CD14-positive monocyte (primary cell): ENCODE measurements around the gene GARIN3. TPM values are rescaled to one million over a fixed set of nuclear protein-coding genes. Genes with fewer than 3 reads are reported as not detected.

Source experiments
- DNase-seq, 3 donors: peaks; one replicate each; pipeline ENCODE4 v3.0.0-alpha.2; 2011 to 2022
- H2AFZ ChIP-seq: 2 replicates; pipeline ENCODE4 v1.6.0; 2012; ENCODE audit warnings: mild to moderate bottlenecking, low read depth, low read length, inconsistent platforms; ENCODE audit not compliant: insufficient read depth, poor library complexity, severe bottlenecking
- H3K27ac ChIP-seq, 2 donors: 1 replicate in 1 of 2; 2 replicates in 1 of 2; pipeline ENCODE4 v1.5.1; 2012 to 2013; ENCODE audit warnings: low read length in 2 of 2, control low read depth in 1 of 2, inconsistent platforms in 1 of 2, low read depth in 1 of 2, mild to moderate bottlenecking in 1 of 2
- H3K27me3 ChIP-seq, 2 donors: one replicate each; pipeline versions ENCODE4 v1.6.0 to v1.6.1; 2011 to 2013; ENCODE audit warnings: low read length in 2 of 2; ENCODE audit not compliant: control insufficient read depth in 2 of 2, insufficient read depth in 2 of 2
- H3K36me3 ChIP-seq, 2 donors: replicated peaks in 1 of 2; 1 replicate in 1 of 2; 2 replicates in 1 of 2; pipeline versions ENCODE4 v1.5.1 to v1.6.1; 2012 to 2013; ENCODE audit warnings: low read length in 2 of 2, control low read depth in 1 of 2, inconsistent platforms in 1 of 2, mild to moderate bottlenecking in 1 of 2; ENCODE audit not compliant: insufficient read depth in 2 of 2, control insufficient read depth in 1 of 2
- H3K4me1 ChIP-seq, 2 donors: 1 replicate in 1 of 2; 2 replicates in 1 of 2; pipeline versions ENCODE4 v1.5.1 to v1.6.1; 2012 to 2013; ENCODE audit warnings: low read length in 2 of 2, control low read depth in 1 of 2, inconsistent platforms in 1 of 2, mild to moderate bottlenecking in 1 of 2, moderate library complexity in 1 of 2; ENCODE audit not compliant: insufficient read depth in 2 of 2, control insufficient read depth in 1 of 2
- H3K4me2 ChIP-seq: replicated peaks from 2 replicates; pipeline ENCODE3; 2012; ENCODE audit warnings: low read length, moderate library complexity, mild to moderate bottlenecking; ENCODE audit not compliant: poor library complexity, severe bottlenecking; ENCODE audit errors: extremely low read depth
- H3K4me3 ChIP-seq, 3 experiments: fragments of 200-600 bp in 1 of 3; sonication (generic) in 1 of 3; replicated peaks in 1 of 3; 1 replicate in 2 of 3; 2 replicates in 1 of 3; pipeline ENCODE4 v1.5.1; 2011 to 2013; ENCODE audit warnings: low read length in 3 of 3, mild to moderate bottlenecking in 3 of 3, control low read depth in 2 of 3, low read depth in 2 of 3, inconsistent platforms in 1 of 3, moderate library complexity in 1 of 3
- H3K79me2 ChIP-seq: 2 replicates; pipeline ENCODE4 v1.6.0; 2012; ENCODE audit warnings: mild to moderate bottlenecking, control low read depth, inconsistent platforms, low read length, moderate library complexity; ENCODE audit not compliant: insufficient read depth
- H3K9ac ChIP-seq: 2 replicates; pipeline ENCODE4 v1.6.0; 2017; ENCODE audit warnings: low read length, mild to moderate bottlenecking; ENCODE audit not compliant: insufficient read depth, poor library complexity, severe bottlenecking
- H3K9me3 ChIP-seq, 2 donors: replicated peaks in 1 of 2; 1 replicate in 1 of 2; 2 replicates in 1 of 2; pipeline versions ENCODE4 v1.5.1 to v1.6.1; 2012 to 2013; ENCODE audit warnings: low read length in 2 of 2, control low read depth in 1 of 2; ENCODE audit not compliant: control insufficient read depth in 1 of 2, insufficient read depth in 1 of 2
- H4K20me1 ChIP-seq: 2 replicates; pipeline ENCODE4 v1.6.0; 2012; ENCODE audit warnings: mild to moderate bottlenecking, low read length, control low read depth, moderate library complexity; ENCODE audit not compliant: insufficient read depth
- H3K27ac Mint-ChIP-seq, 7 donors: one replicate each; pipeline ENCODE4 v1.8.0; 2020; ENCODE audit warnings: mild to moderate bottlenecking in 7 of 7, mixed read lengths in 7 of 7, moderate library complexity in 6 of 7, inconsistent platforms in 2 of 7
- H3K27me3 Mint-ChIP-seq, 3 donors: one replicate each; pipeline ENCODE4 v1.8.0; 2021 to 2022; ENCODE audit warnings: low read depth in 3 of 3, mild to moderate bottlenecking in 3 of 3, mixed read lengths in 3 of 3, moderate library complexity in 3 of 3, inconsistent platforms in 1 of 3
- H3K36me3 Mint-ChIP-seq, 2 donors: one replicate each; pipeline ENCODE4 v1.8.0; 2020; ENCODE audit warnings: mixed read lengths in 2 of 2, inconsistent platforms in 1 of 2, mild to moderate bottlenecking in 1 of 2
- H3K4me1 Mint-ChIP-seq: one replicate; pipeline ENCODE4 v1.8.0; 2020; ENCODE audit warnings: mild to moderate bottlenecking, mixed read lengths
- H3K4me3 Mint-ChIP-seq, 2 donors: one replicate each; pipeline ENCODE4 v1.8.0; 2020; ENCODE audit warnings: mild to moderate bottlenecking in 2 of 2, mixed read lengths in 2 of 2, moderate library complexity in 1 of 2
- H3K9me3 Mint-ChIP-seq, 7 donors: one replicate each; pipeline ENCODE4 v1.8.0; 2020 to 2022; ENCODE audit warnings: mixed read lengths in 7 of 7, mild to moderate bottlenecking in 6 of 7, moderate library complexity in 6 of 7, inconsistent platforms in 2 of 7
- WGBS: methylation state at CpG from one replicate; pipeline ENCODE4 v1.1.5; 2013; ENCODE audit warnings: missing lambda C conversion rate; ENCODE audit not compliant: insufficient coverage; 5-methylcytosine and 5-hydroxymethylcytosine counted together
- intact Hi-C, 2 donors: fragments of 100-400 bp; cut with micrococcal nuclease; formaldehyde crosslinking; loops; one replicate each; pipeline versions ENCODE4 v1.15.0 to v1.15.1; 2023
- polyA plus RNA-seq, 3 donors: library from polyadenylated mRNA; depleted of rRNA in 1 of 3; unstranded in 2 of 3; stranded (reverse) in 1 of 3; fragments of 300-500 nt in 2 of 3; fragments of >200 nt in 1 of 3; fragmentation: Illumina TruSeq in 2 of 3; gene quantifications; 1 replicate in 2 of 3; 2 replicates in 1 of 3; pipeline ENCODE4 v1.2.3, GENCODE V29; 2012 to 2021
- TF ChIP-seq, protein P1 (sequence below): fragments of 200-600 bp; IDR thresholded peaks from one replicate; pipeline ENCODE4 v1.8.0; 2022; ENCODE audit warnings: antibody characterized with exemption, mild to moderate bottlenecking

GARIN3 gene
- polyA plus RNA-seq, 3 donors = not detected

DNA sequence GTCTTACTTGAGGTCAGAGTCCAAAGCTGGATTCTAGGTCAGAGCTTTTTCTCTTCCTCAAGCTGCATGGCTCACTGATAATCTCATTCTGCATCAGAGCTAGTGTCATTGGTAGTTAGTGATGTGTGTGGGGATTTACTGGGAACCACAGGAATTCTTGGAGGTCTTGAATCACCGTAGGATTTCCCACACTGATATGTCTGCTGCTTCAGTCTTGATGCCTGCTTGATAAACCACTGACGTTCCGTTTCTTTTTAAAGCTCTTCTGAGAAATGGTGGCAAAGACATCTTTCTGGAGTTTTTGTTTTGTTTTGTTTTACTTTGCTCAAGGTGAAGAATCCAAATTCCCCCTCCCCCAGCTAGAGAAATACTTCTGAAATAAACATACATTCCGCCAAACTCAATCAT is 1.2 kb upstream of the GARIN3 start:
- H3K4me1 Mint-ChIP-seq = no peaks in the 10 kb centered on the region
- Histone ChIP-seq H3K4me2 (no peak overlapping the region), H2AFZ (no peak overlapping the region), H3K4me1 (no peaks in the 10 kb centered on the region), H3K27ac (no peak overlapping the region), H3K36me3 (no peaks in the 10 kb centered on the region), H3K27me3 (no peaks in the 10 kb centered on the region), H3K79me2 (no peaks in the 10 kb centered on the region), H3K9ac (no peak overlapping the region), H3K4me3 (no peak overlapping the region), H4K20me1 (no peaks in the 10 kb centered on the region), H3K9me3 (peaks cover 0 to 3% of the 10 kb centered on the region in 2 donors)
- peaks cover 4 to 10% (median 5%) of the 10 kb centered on the region in 3 donors for H3K27me3 Mint-ChIP-seq
- no peak for DNase-seq
- WGBS = 83% methylated on average over 1 of the region's 4 CpGs
- no peak overlapping the region for H3K4me3 Mint-ChIP-seq
- no peak overlapping the region for H3K27ac Mint-ChIP-seq
- intact Hi-C loops = no loop called here
- TF ChIP-seq, protein P1, sequence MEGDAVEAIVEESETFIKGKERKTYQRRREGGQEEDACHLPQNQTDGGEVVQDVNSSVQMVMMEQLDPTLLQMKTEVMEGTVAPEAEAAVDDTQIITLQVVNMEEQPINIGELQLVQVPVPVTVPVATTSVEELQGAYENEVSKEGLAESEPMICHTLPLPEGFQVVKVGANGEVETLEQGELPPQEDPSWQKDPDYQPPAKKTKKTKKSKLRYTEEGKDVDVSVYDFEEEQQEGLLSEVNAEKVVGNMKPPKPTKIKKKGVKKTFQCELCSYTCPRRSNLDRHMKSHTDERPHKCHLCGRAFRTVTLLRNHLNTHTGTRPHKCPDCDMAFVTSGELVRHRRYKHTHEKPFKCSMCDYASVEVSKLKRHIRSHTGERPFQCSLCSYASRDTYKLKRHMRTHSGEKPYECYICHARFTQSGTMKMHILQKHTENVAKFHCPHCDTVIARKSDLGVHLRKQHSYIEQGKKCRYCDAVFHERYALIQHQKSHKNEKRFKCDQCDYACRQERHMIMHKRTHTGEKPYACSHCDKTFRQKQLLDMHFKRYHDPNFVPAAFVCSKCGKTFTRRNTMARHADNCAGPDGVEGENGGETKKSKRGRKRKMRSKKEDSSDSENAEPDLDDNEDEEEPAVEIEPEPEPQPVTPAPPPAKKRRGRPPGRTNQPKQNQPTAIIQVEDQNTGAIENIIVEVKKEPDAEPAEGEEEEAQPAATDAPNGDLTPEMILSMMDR = no peak
- H3K9me3 Mint-ChIP-seq = peaks cover 3 to 14% (median 6%) of the 10 kb centered on the region in 7 donors
- no peaks in the 10 kb centered on the region for H3K36me3 Mint-ChIP-seq

DNA sequence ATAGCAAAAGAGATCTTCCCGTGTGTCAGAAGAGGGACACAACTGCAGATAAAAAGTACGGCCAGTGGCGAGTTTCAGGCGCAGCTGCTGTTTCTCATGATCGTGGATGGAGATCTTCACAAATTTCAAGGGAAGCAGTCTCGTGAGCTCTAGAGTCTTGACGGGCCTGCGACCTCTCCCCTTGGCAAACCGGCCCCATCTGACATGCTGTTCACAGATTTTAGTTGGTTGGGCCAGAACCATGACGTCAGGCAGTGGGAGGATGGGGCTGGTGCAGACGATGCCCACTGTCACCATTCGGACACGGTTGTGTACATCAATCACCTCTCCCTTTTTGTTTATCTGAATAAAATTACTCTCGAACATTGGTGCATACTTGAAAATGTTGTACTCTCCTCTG is 396 bp downstream of the GARIN3 start:
- Histone ChIP-seq H3K36me3 (no peaks in the 10 kb centered on the region), H3K27me3 (no peaks in the 10 kb centered on the region), H3K4me3 (no peak overlapping the region), H3K4me1 (no peaks in the 10 kb centered on the region), H3K9ac (no peak overlapping the region), H2AFZ (no peak overlapping the region), H3K79me2 (no peaks in the 10 kb centered on the region), H3K27ac (no peak overlapping the region), H3K4me2 (no peak overlapping the region), H3K9me3 (no peaks in the 10 kb centered on the region), H4K20me1 (no peaks in the 10 kb centered on the region)
- no peak for DNase-seq
- Mint-ChIP-seq H3K27me3 (peaks cover 4 to 8% (median 8%) of the 10 kb centered on the region in 3 donors), H3K9me3 (peaks cover 3 to 13% (median 6%) of the 10 kb centered on the region in 7 donors), H3K4me3 (no peak overlapping the region), H3K36me3 (no peaks in the 10 kb centered on the region), H3K4me1 (no peaks in the 10 kb centered on the region), H3K27ac (no peak overlapping the region)
- intact Hi-C loops = no loop called here
- TF ChIP-seq, protein P1 = no peak
- 98% methylated on average over 8 of the region's 14 CpGs for WGBS
